Testis (tissue), 5 donors: ENCODE data around the gene MRPL21. TPM values are rescaled to one million over a fixed set of nuclear protein-coding genes. Genes with fewer than 3 reads are reported as not detected.

Source experiments
- DNase-seq: peaks from one replicate; pipeline ENCODE4 v3.0.0-alpha.2; 2019
- H3K27ac ChIP-seq, 2 donors: fragments of 200-600 bp; sonication (generic); one replicate each; pipeline ENCODE4 v1.5.1; 2019
- H3K27me3 ChIP-seq: fragments of 200-600 bp; sonication (generic); one replicate; pipeline ENCODE4 v1.5.1; 2019
- H3K36me3 ChIP-seq: fragments of 200-600 bp; sonication (generic); one replicate; pipeline ENCODE4 v1.5.1; 2017; ENCODE audit warnings: low read depth; ENCODE audit errors: missing control alignments
- H3K4me1 ChIP-seq: fragments of 200-600 bp; sonication (generic); one replicate; pipeline ENCODE4 v1.5.1; 2019
- H3K4me3 ChIP-seq, 2 donors: fragments of 200-600 bp; sonication (generic); one replicate each; pipeline ENCODE4 v1.5.1; 2017 to 2019
- H3K9me3 ChIP-seq: fragments of 200-600 bp; sonication (generic); one replicate; pipeline ENCODE4 v1.5.1; 2017
- POLR2A ChIP-seq: fragments of 450-650 bp; IDR thresholded peaks from one replicate; pipeline ENCODE4 v1.6.1; 2017; ENCODE audit warnings: antibody characterized with exemption, mild to moderate bottlenecking, moderate library complexity
- WGBS, 2 donors: methylation state at CpG; one replicate each; pipeline ENCODE4 v1.1.5; 2018; 5-methylcytosine and 5-hydroxymethylcytosine counted together
- intact Hi-C: fragments of 100-400 bp; cut with DNase I; formaldehyde crosslinking; loops from one replicate; pipeline ENCODE4 v1.15.1; 2023; ENCODE audit warnings: low total_unique reads
- long read RNA-seq, 2 donors: transcript quantifications; one replicate each; lab custom pipeline, GENCODE V29; 2026
- polyA plus RNA-seq: library from polyadenylated mRNA; stranded (reverse); fragments of 350-450 nt; fragmentation: Illumina TruSeq; extraction: RNeasy Lipid Tissue Mini Kit (QIAGEN cat#74804); gene quantifications from one replicate; pipeline ENCODE4 v1.2.3, GENCODE V29; 2014; ENCODE audit warnings: low read depth, low replicate concordance; ENCODE audit not compliant: insufficient read depth
- total RNA-seq, 2 donors: library from RNA; depleted of rRNA; stranded (reverse); fragments of >200 nt; gene quantifications; one replicate each; pipeline ENCODE4 v1.2.3, GENCODE V29; 2016
- TF ChIP-seq, protein P1 (sequence below), 3 experiments: fragments of 450-650 bp in 2 of 3; fragments of 200-600 bp in 1 of 3; sonication (generic) in 1 of 3; IDR thresholded peaks; one replicate each; pipeline ENCODE4 v1.5.1; 2016 to 2019; ENCODE audit warnings: antibody characterized with exemption in 3 of 3, mild to moderate bottlenecking in 2 of 3, moderate library complexity in 1 of 3

The MRPL21 gene
- total RNA-seq (10 to 100 TPM; 43.2 to 45.0 TPM), polyA plus RNA-seq (96.2 TPM)
- long read RNA-seq, donor 1, transcript MRPL21-201 (7 exons, 683 nt), result major isoform, 32 of 44 reads
- long read RNA-seq, donor 1, partial matches to known transcripts, result 8 of 44 reads
- long read RNA-seq, donor 1, other reads (novel, unspliced or antisense), result 0 of 44 reads
- long read RNA-seq, donor 2, transcript MRPL21-201 (7 exons, 683 nt), result major isoform, 37 of 45 reads
- long read RNA-seq, donor 2, transcript MRPL21-202 (7 exons, 662 nt), result minor isoform, 5 of 45 reads
- long read RNA-seq, donor 2, partial matches to known transcripts, result 0 of 45 reads
- long read RNA-seq, donor 2, other reads (novel, unspliced or antisense), result 0 of 45 reads

DNA sequence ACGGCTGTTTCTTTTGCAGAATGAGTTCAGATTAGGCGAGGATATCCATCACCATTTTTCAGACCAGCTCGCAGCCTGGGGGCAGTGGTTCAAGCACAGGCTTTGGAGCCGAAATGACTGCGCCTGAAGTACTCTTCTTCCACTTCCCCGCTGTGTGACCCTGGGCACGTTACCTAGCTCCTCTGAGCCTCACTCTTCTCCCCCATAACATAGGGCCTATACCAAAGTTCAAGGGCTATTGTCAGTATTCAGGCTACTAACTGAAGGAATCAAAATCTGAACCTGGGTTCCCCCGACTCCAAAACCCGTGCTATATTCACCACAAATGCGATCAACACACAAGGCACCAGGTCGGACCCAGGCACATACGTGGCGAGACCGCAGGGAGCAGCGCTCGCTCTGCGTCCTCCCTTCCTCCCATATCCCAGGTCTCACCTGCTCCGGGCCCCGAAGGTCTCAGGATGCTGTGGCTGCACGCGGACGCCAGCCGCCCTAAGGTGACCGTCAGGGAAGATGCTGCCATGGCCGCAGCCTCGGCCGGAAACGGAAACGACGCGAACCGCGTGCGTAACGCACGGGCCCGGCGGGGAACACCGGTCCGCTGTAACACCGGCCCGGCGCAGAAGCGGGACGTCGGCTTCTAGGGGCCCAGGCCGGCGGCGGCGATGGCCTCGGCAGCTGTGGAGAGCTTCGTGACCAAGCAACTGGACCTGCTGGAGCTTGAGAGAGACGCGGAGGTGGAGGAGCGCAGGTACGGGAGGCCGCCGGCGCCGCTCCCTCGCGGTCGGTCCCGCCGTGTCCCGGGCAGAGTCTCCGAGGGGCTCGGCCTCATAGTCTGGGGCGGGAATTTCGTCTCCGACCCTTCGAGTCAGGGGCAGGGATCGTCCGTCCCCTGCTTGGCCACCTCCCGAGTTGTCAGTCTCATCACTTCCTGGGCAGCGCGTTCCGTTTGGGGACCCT is at the start of gene MRPL21, which contains the start of gene IGHMBP2:
Gene MRPL21 (minus strand): TSS at position 545 of the 960 bp plus-strand sequence. CDS start 22 bp downstream, at position 523.
Gene IGHMBP2 (plus strand): TSS at position 604 of the 960 bp plus-strand sequence. CDS start 62 bp downstream, at position 666.
- Histone ChIP-seq H3K36me3 (no peaks in the 10 kb centered on the region), H3K4me3 (peak within 1 kb of the TSS; percentile 82 to 90), H3K27me3 (no peaks in the 10 kb centered on the region), H3K27ac (peak within 1 kb of the TSS; percentile 60 to 85), H3K4me1 (peaks cover 15% of the 10 kb centered on the region), H3K9me3 (no peaks in the 10 kb centered on the region)
- TF ChIP-seq, protein P1, sequence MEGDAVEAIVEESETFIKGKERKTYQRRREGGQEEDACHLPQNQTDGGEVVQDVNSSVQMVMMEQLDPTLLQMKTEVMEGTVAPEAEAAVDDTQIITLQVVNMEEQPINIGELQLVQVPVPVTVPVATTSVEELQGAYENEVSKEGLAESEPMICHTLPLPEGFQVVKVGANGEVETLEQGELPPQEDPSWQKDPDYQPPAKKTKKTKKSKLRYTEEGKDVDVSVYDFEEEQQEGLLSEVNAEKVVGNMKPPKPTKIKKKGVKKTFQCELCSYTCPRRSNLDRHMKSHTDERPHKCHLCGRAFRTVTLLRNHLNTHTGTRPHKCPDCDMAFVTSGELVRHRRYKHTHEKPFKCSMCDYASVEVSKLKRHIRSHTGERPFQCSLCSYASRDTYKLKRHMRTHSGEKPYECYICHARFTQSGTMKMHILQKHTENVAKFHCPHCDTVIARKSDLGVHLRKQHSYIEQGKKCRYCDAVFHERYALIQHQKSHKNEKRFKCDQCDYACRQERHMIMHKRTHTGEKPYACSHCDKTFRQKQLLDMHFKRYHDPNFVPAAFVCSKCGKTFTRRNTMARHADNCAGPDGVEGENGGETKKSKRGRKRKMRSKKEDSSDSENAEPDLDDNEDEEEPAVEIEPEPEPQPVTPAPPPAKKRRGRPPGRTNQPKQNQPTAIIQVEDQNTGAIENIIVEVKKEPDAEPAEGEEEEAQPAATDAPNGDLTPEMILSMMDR (IDR thresholded peaks at IDR 0.05), result no peak
- TF ChIP-seq POLR2A, result no peak
- intact Hi-C loops, result loop anchor here (10.0 kb wide), 1 partner anchor 101 kb away; no protein-coding TSS in a partner anchor
- 1% methylated on average over 56 to 74 of the region's 78 CpGs for WGBS, 2 donors
- peak; percentile 89 for DNase-seq

DNA sequence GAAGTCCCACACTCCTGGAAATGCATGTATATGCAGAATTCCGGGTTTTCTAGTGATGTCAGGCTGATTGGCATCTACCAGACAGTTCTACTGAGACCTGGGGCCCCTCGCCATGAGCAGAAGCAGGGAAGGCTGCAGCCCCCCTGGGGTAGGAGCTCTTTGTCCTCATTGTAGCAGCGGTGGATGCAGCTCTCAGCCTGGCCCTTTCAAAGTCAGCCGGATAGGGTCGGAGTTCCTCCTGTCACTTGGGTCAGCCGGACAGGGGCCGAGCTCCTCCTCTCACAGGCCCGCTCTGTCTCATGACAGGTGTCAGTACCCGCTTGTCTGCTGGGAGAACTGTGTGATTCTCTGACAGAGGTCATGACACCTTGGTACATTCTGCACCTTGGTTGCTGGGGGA is 47.1 kb upstream of the MRPL21 start:
- peaks cover 4% of the 10 kb centered on the region for H3K4me1 ChIP-seq
- intact Hi-C loops, result no loop called here

DNA sequence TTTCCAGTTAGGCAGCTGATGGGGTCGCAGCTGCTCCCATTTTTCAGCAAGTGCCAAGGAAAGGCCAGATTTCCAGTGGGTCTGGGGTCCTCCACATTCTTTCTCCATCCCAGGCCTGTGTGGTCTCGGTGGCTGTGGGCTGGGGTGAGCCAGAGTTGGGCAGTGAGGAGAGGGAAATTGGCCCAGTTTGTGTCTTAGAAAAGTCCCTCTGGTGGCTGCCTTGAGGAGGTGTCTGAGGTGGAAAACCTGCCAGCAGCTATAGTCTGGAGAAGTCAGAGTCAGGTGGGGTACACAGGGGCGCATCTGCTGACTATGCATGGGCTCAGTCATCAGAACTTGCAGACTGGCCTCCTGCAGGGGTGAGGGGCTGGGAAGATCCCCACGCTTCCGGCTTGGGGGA is 46.6 kb upstream of the MRPL21 start:
- no peak overlapping the region for H3K4me3 ChIP-seq
- no peak overlapping the region for H3K27ac ChIP-seq
- no peaks in the 10 kb centered on the region for H3K27me3 ChIP-seq
- intact Hi-C loops, result no loop called here
- H3K4me1 ChIP-seq, result peaks cover 4% of the 10 kb centered on the region
- 78 to 81% methylated on average over 5 of the region's 5 CpGs for WGBS, 2 donors
- DNase-seq, result no peak
- H3K36me3 ChIP-seq, result no peaks in the 10 kb centered on the region
- no peak for TF ChIP-seq POLR2A
- TF ChIP-seq, protein P1 (IDR thresholded peaks at IDR 0.05), result no peak
- no peaks in the 10 kb centered on the region for H3K9me3 ChIP-seq

More for the DNA sequence above, 47.1 kb upstream of the MRPL21 start:
- H3K27ac ChIP-seq, result no peak overlapping the region
- DNase-seq, result no peak
- no peak overlapping the region for H3K4me3 ChIP-seq
- 82 to 87% methylated on average over 2 to 9 of the region's 9 CpGs for WGBS, 2 donors
- H3K9me3 ChIP-seq, result no peaks in the 10 kb centered on the region
- H3K27me3 ChIP-seq, result no peaks in the 10 kb centered on the region
- TF ChIP-seq, protein P1 (IDR thresholded peaks at IDR 0.05), result no peak
- no peak for TF ChIP-seq POLR2A
- H3K36me3 ChIP-seq, result no peaks in the 10 kb centered on the region

DNA sequence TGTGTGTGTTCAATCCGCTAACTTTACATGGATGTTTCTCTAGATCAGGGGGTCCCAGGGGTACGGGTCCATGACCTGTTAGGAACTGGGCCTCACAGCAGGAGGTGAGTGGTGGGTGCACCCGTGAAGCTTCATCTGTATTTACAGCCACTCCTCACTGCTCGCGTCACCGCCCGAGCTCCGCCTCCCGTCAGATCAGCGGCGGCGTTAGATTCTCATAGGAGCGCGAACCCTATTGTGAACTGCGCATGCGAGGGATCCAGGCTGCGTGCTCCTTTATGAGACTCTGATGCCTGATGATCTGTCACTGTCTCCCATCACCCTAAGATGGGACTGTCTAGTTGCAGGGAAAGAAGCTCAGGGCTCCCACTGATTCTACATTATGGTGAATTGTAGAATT is 45.3 kb upstream of the MRPL21 start:
- no peaks in the 10 kb centered on the region for H3K4me1 ChIP-seq
- H3K27me3 ChIP-seq, result no peaks in the 10 kb centered on the region
- peak; percentile 29 for DNase-seq
- TF ChIP-seq POLR2A, result no peak
- TF ChIP-seq, protein P1 (IDR thresholded peaks at IDR 0.05), result no peak
- 73 to 80% methylated on average over 17 of the region's 17 CpGs for WGBS, 2 donors
- H3K36me3 ChIP-seq, result no peaks in the 10 kb centered on the region
- no peak overlapping the region for H3K4me3 ChIP-seq
- intact Hi-C loops, result no loop called here
- H3K27ac ChIP-seq, result no peak overlapping the region
- no peaks in the 10 kb centered on the region for H3K9me3 ChIP-seq
